SU-DHL-6 (cell line): ENCODE results near the gene SOCS3.

Experiments used
- EZH2phosphoT487 ChIP-seq: fragments of 200-600 bp; sonication (generic), shearing (Covaris generic); conservative IDR thresholded peaks from 2 replicates; pipeline ENCODE4 v1.6.1; 2018; ENCODE audit warnings: mild to moderate bottlenecking, antibody characterized with exemption, low read length, moderate library complexity, mixed read lengths
- TF ChIP-seq, protein P1 (sequence below): fragments of 200-600 bp; sonication (generic); IDR thresholded peaks from one replicate; pipeline ENCODE4 v1.5.1; 2017; ENCODE audit warnings: antibody characterized with exemption, mild to moderate bottlenecking, low read length, moderate library complexity; ENCODE audit not compliant: insufficient read depth, poor library complexity, severe bottlenecking

DNA sequence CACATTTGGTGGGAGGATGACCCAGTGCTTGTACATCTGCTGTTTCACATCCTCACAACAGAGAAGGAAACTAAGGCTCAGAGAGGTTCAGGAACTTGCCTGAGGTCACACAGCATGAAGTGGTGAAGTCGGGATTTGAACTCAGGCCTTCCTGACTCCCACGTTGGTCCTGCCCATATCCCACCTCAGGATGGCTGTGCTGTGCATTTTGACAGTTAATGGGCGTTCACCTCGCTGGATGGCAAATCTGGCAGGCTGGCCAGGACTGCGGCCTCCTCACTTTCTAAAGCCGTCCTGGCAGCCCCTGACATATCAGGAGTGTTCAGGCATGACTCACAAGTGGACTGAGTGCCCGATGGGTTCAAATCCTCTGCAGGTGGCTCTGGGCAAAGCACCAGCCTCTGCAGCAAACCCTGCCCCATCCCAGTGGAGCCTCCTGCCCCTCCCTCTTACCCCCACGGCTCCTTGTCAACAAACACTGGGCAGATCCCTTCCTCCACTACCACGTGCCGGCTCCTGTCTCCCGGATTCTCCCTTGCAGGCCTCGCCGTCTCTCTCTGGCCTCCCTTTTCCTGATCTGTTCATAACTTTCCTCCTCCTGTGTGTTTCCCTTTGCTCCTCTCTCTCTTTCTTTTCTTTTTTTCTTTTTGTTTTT, 29.2 kb downstream of the SOCS3 start:
- TF ChIP-seq, protein P1, sequence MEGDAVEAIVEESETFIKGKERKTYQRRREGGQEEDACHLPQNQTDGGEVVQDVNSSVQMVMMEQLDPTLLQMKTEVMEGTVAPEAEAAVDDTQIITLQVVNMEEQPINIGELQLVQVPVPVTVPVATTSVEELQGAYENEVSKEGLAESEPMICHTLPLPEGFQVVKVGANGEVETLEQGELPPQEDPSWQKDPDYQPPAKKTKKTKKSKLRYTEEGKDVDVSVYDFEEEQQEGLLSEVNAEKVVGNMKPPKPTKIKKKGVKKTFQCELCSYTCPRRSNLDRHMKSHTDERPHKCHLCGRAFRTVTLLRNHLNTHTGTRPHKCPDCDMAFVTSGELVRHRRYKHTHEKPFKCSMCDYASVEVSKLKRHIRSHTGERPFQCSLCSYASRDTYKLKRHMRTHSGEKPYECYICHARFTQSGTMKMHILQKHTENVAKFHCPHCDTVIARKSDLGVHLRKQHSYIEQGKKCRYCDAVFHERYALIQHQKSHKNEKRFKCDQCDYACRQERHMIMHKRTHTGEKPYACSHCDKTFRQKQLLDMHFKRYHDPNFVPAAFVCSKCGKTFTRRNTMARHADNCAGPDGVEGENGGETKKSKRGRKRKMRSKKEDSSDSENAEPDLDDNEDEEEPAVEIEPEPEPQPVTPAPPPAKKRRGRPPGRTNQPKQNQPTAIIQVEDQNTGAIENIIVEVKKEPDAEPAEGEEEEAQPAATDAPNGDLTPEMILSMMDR = no peak
- no peak for TF ChIP-seq EZH2phosphoT487
